Ovary (tissue), 9 donors: ENCODE measurements around the gene SORCS2. TPM values are rescaled to one million over a fixed set of nuclear protein-coding genes. Genes with fewer than 3 reads are reported as not detected.

Experiments
- DNase-seq, 5 donors: peaks; one replicate each; pipeline ENCODE4 v3.0.0-alpha.2; 2019 to 2020
- H3K27ac ChIP-seq, 2 donors: fragments of 200-600 bp; one replicate each; pipeline versions ENCODE4 v1.5.1 to v1.8.0; 2019 to 2022
- H3K27me3 ChIP-seq: fragments of 200-600 bp; one replicate; pipeline ENCODE4 v1.8.0; 2022
- H3K36me3 ChIP-seq: fragments of 200-600 bp; sonication (generic); one replicate; pipeline ENCODE4 v1.5.1; 2019
- H3K4me1 ChIP-seq: one replicate; pipeline ENCODE4 v1.8.1; 2013; ENCODE audit warnings: mild to moderate bottlenecking, moderate library complexity; ENCODE audit not compliant: insufficient read depth
- H3K4me3 ChIP-seq: fragments of 200-600 bp; sonication (generic); one replicate; pipeline ENCODE4 v1.5.1; 2017
- H3K9me3 ChIP-seq, 2 donors: fragments of 200-600 bp in 1 of 2; sonication (generic) in 1 of 2; one replicate each; pipeline versions ENCODE4 v1.5.1 to v1.8.1; 2013 to 2019; ENCODE audit warnings: mild to moderate bottlenecking in 1 of 2, moderate library complexity in 1 of 2
- EP300 ChIP-seq: sonication (generic); formaldehyde crosslinking; IDR thresholded peaks from one replicate; pipeline ENCODE4 v1.6.1; 2017; ENCODE audit warnings: antibody characterized with exemption
- POLR2A ChIP-seq: fragments of 450-650 bp; IDR thresholded peaks from one replicate; pipeline ENCODE4 v1.6.1; 2017; ENCODE audit warnings: antibody characterized with exemption, mild to moderate bottlenecking, moderate library complexity
- WGBS, 3 donors: extraction: QIAGEN DNeasy Blood & Tissue Kit in 1 of 3; methylation state at CpG; one replicate each; pipeline versions ENCODE4 v1.1.5 to v1.1.7; 2013 to 2017; 5-methylcytosine and 5-hydroxymethylcytosine counted together
- intact Hi-C, 4 donors: fragments of 100-400 bp; cut with DNase I; formaldehyde crosslinking; loops; one replicate each; pipeline versions ENCODE4 v1.11.0 to v1.15.1; 2022 to 2023
- polyA plus RNA-seq, 2 donors: library from polyadenylated mRNA; stranded (reverse); fragments of 200-250 nt in 1 of 2; fragments of 350-450 nt in 1 of 2; fragmentation: Illumina TruSeq in 1 of 2; extraction: RNeasy Lipid Tissue Mini Kit (QIAGEN cat#74804) in 1 of 2; gene quantifications; one replicate each; pipeline ENCODE4 v1.2.3, GENCODE V29; 2013 to 2014
- total RNA-seq, 7 donors: library from RNA; depleted of rRNA in 2 of 7; stranded (reverse); fragments of >200 nt in 2 of 7; fragmentation: NEBNext Ultra II Directional in 3 of 7; extraction: Animal tissue kit (Norgen Biotek cat#: 25700) in 3 of 7; gene quantifications; one replicate each; pipeline versions ENCODE4 v1.1.0 to v1.2.4, GENCODE V29; 2016 to 2023
- TF ChIP-seq, protein P1 (sequence below), 3 donors: fragments of 450-650 bp in 2 of 3; fragments of 200-600 bp in 1 of 3; IDR thresholded peaks; one replicate each; pipeline versions ENCODE4 v1.5.1 to v1.8.0; 2016 to 2022; ENCODE audit warnings: antibody characterized with exemption in 3 of 3, mild to moderate bottlenecking in 1 of 3
- donor health status: DM: no; HTN: no; CAD: no; lungs with moderate emphysema.
- donor health status: DM: no; HTN: no; CAD: no.
- donor health status: Bipolar disorder and iron deficiency.
- donor health status: DM: yes; HTN: yes; CAD: no.
- donor health status: DM: no; HTN: no; CAD: no.
- donor health status: DM: yes; HTN: yes; CAD: no.

Gene SORCS2
- total and polyA plus RNA-seq, 9 donors: 0.60 to 23.9 (median 7.1) TPM

DNA sequence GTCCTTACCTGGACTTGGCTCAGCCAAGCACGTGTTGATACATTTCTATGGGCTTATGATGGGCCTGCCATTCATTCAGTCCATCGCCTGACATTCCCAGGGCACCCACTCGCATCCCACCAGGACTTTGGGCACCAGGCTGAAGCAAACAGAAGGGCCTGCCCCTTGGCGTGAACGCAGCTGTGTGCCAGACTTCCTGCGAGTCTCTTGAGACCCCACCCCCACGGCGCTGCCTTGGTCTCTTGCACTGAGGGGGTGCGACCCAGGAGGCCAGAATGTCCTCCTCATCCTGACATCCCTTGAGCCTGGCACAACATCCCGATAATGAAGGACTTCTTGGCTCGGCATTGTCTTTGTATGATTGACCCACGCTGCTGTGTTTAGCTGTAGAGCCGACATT, 243.9 kb downstream of the SORCS2 start:
- intact Hi-C loops: no loop called here
- DNase-seq: no peak

DNA sequence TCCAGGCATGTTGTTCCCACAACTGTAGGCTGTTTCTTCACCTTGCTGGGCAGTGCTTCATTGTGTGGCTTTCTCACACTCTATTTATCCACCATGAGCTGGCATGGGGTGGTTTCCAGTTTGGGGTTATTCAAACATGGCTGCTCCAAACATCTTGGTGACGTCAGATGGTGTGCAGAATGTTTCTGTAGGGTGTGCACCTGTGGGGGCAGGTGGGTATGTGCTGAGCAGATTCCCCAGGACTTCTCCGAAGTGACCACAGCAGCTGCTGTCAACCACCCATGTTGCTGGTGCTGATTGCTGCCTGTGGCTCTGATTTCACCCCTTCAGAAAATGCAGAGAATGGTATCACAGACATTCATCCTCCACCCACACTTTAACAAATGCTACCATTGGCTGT, 247.4 kb downstream of the SORCS2 start:
- no peaks in the 10 kb centered on the region for H3K27me3 ChIP-seq
- no peaks in the 10 kb centered on the region for H3K36me3 ChIP-seq
- intact Hi-C loops: no loop called here
- no peaks in the 10 kb centered on the region for H3K9me3 ChIP-seq
- no peak overlapping the region for H3K4me3 ChIP-seq
- H3K4me1 ChIP-seq: peaks cover 10% of the 10 kb centered on the region
- TF ChIP-seq POLR2A (no peak), EP300 (no peak)
- TF ChIP-seq, protein P1, sequence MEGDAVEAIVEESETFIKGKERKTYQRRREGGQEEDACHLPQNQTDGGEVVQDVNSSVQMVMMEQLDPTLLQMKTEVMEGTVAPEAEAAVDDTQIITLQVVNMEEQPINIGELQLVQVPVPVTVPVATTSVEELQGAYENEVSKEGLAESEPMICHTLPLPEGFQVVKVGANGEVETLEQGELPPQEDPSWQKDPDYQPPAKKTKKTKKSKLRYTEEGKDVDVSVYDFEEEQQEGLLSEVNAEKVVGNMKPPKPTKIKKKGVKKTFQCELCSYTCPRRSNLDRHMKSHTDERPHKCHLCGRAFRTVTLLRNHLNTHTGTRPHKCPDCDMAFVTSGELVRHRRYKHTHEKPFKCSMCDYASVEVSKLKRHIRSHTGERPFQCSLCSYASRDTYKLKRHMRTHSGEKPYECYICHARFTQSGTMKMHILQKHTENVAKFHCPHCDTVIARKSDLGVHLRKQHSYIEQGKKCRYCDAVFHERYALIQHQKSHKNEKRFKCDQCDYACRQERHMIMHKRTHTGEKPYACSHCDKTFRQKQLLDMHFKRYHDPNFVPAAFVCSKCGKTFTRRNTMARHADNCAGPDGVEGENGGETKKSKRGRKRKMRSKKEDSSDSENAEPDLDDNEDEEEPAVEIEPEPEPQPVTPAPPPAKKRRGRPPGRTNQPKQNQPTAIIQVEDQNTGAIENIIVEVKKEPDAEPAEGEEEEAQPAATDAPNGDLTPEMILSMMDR (IDR thresholded peaks at IDR 0.05): no peak
- no peak for DNase-seq
- WGBS, 3 donors: 92 to 100% (median 100%) methylated on average over 2 of the region's 2 CpGs
- no peak overlapping the region for H3K27ac ChIP-seq

More for the DNA sequence above, 243.9 kb downstream of the SORCS2 start:
- no peaks in the 10 kb centered on the region for H3K36me3 ChIP-seq
- TF ChIP-seq, protein P1 (IDR thresholded peaks at IDR 0.05): no peak
- TF ChIP-seq POLR2A: no peak
- no peak for TF ChIP-seq EP300
- WGBS, 3 donors: 83 to 90% (median 86%) methylated on average over 12 to 13 of the region's 13 CpGs
- H3K27ac ChIP-seq: no peak overlapping the region
- no peaks in the 10 kb centered on the region for H3K27me3 ChIP-seq
- H3K4me3 ChIP-seq: no peak overlapping the region
- H3K4me1 ChIP-seq: peaks cover 10% of the 10 kb centered on the region
- H3K9me3 ChIP-seq: no peaks in the 10 kb centered on the region

- no peaks in the 10 kb centered on the region for H3K27me3 ChIP-seq
- WGBS, 3 donors: 84 to 92% (median 91%) methylated on average over 7 of the region's 7 CpGs
- intact Hi-C loops: no loop called here
- H3K27ac ChIP-seq: no peak overlapping the region
- H3K36me3 ChIP-seq: no peaks in the 10 kb centered on the region
- no peak overlapping the region for H3K4me3 ChIP-seq
- H3K9me3 ChIP-seq: no peaks in the 10 kb centered on the region
- DNase-seq: no peak
- TF ChIP-seq EP300 (no peak), POLR2A (no peak)
- TF ChIP-seq, protein P1 (IDR thresholded peaks at IDR 0.05): no peak
- H3K4me1 ChIP-seq: no peaks in the 10 kb centered on the region
These were observed 248.9 kb downstream of the SORCS2 start for GRCh38 chr4:7441201-7441600.

- H3K9me3 ChIP-seq: no peaks in the 10 kb centered on the region
- H3K27ac ChIP-seq: no peak overlapping the region
- H3K4me3 ChIP-seq: no peak overlapping the region
- H3K36me3 ChIP-seq: no peaks in the 10 kb centered on the region
- intact Hi-C loops: no loop called here
- H3K27me3 ChIP-seq: no peaks in the 10 kb centered on the region
- DNase-seq: no peak
- H3K4me1 ChIP-seq: no peaks in the 10 kb centered on the region
- TF ChIP-seq, protein P1 (IDR thresholded peaks at IDR 0.05): no peak
- TF ChIP-seq EP300 (no peak), POLR2A (no peak)
- 54 to 69% (median 67%) methylated on average over 12 to 15 of the region's 15 CpGs for WGBS, 3 donors
These were observed 250.3 kb downstream of the SORCS2 start for GRCh38 chr4:7442574-7443162.
